Hematopoietic multipotent progenitor cell treated with erythropoietin and hydrocortisone succinate and interleukin-3 and kit ligand, for 6 days (in vitro differentiated cells): ENCODE results near the gene SNRPB.

Experiments used
- DNase-seq: peaks from one replicate; pipeline ENCODE4 v3.0.0-alpha.2; 2015

Gene SNRPB

DNA sequence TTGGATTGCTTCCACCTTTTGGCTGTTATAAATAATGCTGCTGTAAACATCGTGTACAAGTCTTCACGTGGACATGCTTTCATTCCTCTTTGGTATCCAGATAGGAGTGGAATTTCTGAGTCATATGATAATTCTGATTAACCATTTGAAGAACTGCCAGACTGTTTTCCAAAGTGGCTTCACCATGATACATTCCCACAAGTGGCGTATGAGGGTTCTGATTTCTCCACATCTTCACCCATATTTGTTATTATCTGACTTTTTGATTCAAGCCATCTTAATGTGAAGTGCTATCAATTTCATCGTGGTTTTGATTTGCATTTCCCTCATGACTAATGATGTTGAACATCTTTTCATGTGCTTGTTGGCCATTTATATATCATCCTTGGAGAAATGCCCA is 2.9 kb upstream of the SNRPB start:
- DNase-seq, result no peak

DNA sequence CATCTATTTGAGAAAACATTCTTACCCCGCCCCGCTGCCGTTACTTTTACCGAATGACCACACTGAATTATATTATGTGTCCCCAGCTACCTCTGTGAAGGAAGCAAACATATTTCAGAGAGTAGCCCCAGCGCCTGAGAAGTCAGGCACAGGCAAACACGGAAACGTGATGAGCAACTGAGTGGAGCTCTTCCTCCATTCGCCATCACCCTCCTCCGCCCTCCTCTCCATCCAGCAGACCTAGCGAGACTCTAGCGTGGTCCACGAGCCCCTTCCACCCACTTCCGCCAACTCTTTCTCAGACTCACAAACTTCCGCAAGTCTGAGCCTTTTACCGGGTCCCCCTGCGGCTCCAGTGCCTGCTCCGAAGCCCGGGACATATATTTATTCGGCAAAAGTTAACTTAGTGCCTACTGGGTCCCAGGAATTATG is 582 bp downstream of the SNRPB start:
- peak; percentile 84 for DNase-seq

DNA sequence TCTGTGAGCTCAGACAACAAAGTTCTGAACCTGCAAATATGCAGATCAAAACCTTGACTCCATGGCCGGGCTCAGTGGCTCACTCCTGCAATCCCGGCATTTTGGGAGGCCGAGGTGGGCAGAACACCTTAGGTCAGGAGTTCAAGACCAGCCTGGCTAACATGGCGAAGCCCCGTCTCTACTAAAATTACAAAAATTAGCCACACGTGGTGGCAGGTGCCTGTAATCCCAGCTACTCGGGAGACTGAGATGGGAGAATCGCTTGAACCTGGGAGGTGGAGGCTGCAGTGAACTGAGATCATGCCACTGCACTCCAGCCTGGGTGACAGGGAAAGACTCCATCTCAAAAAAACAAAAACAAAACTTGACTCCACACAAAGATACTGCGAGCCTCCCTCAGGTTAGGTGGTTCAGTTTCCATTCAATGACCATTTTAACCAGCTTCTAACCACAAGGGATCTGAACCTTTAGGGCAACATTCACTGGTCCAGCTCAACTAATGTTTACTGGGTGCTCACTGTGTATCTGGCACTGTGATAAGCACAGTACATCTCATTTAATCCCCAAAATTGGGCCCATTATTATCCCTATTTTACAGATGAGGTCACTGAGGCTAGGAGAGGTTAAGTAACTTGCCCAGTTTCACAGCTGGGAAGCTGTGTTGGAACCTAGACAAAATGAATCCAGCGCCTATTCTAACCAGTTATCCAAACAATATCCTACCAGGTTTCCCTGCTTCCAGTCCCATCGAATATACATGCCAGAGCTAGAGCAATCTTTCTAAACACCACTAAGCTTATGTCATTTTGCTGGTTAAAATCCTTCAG is 1.8 kb downstream of the SNRPB start:
- DNase-seq, result no peak

DNA sequence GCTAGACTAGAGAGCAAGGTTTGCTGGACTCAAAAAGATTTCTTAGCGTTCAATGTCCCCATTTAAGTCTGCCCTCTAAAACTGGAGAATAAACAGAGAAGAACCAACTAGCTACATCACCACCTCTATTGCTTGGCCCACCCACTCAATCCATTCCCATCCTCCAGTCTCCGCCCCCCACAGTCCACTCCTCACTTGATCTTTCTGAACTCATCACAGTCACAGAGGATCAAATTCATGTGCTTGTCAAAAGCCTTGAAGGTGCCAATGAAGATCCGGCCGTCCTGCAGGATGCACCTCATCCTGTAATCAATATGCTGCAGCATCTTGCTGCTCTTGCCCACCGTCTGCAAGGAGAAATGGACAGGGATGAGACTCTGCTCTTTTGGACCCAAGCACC is 3.2 kb downstream of the SNRPB start:
- DNase-seq, result no peak

DNA sequence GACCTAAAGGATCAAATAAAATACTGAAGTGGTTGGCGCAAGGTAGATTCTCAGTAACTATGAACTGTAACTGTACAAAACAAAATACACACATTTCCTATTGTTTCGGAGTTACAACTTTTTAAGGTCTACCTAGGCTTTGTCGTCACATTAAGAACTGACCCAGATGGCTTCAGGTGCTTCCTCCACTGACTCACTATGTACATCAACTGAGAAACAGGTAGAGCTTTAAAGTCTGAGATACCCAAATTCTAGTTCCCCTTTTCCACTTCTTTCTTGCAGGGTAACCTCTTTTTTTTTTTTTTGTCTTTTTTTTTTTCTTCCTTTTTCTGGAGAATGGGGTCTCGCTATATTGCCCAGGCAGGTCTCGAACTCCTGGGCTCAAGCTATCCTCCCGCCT is 5.5 kb downstream of the SNRPB start:
- no peak for DNase-seq

DNA sequence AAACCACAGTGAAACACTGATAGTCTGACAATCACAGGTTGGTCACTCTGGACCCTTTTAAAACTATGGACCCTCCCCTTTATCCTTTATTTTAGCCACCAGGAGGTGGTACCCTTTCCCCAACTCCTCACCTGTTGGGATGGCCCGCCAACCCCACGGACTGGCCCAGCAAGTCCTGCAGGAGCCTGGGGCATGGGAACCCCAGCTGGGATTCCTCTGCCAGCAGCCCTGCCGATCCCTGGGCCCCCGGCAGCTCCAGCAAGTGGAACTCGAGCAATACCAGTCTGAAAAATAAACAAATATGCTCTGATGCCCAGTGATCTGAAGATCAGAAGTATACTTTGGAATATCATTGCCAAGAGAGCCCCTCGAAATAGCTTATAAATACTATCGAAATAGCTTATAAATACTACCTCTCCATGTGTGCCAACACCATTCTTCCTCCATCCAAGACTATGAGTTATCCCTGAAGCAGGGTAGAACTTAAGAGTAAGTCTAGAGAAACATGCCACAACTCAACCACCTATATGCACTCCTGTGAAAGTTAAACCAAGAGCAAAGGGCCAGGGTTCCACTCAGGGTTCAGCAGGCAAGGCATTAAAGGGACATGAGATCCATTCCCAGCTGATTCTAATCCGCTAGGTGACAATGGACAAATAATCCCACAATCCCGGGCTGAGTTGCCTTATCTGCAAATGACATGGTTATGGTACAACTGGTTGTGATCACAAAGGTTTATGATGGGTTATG is 6.8 kb downstream of the SNRPB start:
- DNase-seq, result no peak

DNA sequence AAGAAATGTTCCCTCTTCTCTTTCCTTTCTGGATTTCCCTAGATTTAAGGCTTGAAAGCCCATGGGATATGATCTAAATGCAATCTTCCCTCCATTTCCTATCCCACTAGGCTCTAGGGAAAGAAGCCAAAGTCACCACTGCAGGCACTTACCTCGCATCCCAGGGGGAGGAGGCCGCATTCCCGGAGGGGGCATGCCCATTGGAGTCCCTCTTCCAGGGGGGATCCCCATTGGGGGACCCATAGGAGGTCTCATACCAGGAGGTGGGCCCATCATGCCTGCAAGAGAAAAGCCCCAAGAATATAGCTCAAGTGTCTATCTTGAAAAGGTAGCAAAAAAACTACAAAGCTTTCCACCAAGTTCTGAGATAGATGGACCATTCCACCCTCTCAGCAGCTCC is 8.1 kb downstream of the SNRPB start:
- DNase-seq, result no peak

DNA sequence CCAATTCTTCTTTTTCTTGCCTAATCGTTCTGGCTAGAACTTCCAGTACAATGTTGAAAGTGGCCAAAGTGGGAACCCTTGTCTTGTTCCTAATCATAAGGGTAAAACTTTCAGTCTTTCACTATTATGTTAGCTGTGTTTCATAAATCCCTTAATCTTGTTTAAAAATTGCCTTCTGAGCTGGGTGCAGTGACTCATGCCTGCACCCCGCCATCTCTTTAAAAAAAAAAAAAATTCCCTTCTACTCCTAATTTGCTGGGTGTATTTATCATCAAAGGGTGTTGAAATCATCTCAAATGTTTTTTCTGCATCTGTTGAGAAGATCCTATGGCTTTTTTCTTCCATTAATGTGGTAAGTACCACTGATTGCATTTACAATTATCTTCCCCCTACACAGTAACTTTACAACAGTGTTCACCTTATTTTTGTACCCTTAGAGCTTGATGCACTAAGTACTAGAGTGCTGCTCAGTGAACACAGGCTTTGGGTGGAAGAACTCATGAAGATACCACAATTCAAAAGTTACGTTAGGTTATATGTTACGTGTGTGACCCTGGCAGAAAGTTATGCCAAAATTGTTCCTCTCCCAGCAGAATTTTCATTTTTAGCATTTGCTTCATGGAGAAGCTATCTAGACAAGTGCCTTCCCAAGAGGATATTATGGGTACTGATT is 9.7 kb downstream of the SNRPB start:
- no peak for DNase-seq

DNA sequence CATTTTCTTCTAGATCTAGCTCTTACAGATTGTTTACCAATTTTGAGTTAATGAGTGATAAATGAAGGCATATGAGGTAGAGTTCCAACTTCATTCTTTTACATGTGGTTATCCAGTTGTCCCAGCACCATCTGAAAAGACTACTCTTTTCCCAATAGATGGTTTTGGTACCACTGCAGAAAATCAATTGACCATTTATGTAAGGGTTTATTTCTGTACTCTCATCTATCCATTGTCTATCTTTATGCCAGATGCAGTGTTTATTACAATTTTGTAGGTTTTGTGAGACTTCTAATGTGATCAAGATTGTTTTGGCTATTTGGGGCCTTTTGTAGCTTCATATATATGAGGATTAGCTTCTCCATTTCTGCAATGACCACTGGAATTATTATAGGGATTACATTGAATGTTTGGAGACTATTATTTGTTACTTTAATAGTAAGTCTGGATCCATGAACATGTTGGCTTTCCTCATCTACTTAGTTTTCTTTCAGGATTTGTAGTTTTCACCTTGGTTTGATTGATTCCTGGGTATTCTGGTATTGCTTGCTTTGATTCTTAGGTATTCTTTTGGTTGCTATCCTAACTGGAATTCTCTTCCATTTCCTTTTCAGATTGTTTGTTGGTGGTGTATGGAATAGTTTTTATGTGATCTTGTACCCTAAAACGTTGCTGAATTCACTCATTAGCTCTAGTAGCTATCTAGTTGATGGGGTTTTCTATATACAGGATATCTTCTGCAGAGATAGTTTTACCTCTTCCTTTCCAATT is 10.4 kb downstream of the SNRPB start:
- DNase-seq, result no peak

DNA sequence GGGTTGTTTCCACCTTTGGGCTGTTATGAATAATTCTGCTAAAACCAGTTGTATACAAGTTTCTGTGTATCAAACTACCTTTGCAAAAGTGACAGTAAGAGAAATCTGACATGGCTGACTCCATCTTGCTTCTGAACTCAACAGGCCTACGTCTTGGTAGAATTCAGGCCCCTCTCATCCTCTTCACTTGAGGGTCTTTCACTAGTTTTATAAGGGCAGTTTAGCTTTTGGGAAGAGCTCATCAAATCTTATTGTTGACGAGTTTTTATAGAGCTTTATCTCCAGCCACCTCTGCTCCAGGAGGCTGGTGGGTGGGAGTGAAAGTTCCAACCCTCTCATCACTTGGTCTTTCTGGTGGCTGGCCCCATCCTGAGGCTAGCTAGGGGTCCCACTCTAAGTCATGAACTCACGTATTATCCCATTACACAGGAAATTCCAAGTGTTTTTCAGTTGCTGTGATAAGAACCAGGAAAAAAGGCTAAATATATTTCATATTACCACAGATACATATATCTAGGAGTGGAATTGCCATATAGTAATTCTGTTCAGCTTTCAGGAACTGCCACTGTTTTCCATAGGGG is 11.6 kb downstream of the SNRPB start:
- DNase-seq, result no peak

DNA sequence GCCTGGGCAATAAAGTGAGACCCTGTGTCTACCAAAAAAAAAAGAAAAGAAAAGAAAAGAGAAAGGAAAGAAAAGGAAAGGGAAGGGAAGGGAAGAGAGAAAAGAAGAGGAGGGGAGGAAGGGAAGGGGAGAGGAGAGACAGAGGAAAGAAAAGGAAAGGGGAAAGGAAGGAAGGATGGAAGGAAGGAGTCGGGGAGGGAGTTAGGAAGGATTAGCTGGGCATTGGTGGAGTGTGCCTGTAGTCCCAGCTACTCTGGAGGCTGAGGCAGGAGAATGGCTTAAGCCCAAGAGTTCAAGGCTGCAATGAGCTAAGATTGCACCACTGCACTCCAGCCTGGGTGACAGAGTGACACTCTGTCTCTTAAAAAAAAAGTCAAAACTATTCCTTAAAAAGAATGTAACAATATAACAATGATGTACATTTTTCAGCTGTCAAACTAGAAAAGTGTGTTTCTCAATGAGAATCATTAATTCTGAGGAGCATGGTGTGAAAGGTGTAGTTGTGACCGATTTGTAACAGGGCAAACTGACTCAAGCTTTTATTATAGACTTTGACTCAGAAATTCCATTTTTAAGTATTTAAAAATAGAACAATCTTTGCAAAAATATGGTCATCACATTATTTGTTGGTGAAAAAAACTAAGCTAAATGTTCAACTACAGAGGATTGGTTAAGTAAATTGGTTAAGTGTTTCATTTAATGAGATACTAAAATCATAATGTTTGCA is 14.7 kb downstream of the SNRPB start:
- DNase-seq, result no peak

DNA sequence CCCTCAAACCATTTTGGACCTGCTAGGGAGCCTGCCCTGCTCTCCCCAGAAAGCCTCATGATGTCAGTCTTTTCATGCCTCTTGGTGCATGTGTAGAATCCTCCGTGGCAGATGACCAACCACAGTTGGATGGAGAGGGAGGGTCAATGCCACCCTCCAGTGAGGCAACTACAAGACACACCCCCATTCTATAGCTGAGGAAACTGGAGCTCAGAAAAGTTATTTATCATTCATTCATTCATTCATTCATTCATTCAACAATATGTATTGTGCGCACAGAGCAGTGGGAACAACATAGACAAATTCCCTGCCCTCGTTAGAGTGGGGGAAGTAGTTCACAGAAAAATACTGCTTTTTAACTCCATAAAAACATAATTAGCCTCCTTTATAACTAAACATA is 16.8 kb downstream of the SNRPB start:
- DNase-seq, result no peak

DNA sequence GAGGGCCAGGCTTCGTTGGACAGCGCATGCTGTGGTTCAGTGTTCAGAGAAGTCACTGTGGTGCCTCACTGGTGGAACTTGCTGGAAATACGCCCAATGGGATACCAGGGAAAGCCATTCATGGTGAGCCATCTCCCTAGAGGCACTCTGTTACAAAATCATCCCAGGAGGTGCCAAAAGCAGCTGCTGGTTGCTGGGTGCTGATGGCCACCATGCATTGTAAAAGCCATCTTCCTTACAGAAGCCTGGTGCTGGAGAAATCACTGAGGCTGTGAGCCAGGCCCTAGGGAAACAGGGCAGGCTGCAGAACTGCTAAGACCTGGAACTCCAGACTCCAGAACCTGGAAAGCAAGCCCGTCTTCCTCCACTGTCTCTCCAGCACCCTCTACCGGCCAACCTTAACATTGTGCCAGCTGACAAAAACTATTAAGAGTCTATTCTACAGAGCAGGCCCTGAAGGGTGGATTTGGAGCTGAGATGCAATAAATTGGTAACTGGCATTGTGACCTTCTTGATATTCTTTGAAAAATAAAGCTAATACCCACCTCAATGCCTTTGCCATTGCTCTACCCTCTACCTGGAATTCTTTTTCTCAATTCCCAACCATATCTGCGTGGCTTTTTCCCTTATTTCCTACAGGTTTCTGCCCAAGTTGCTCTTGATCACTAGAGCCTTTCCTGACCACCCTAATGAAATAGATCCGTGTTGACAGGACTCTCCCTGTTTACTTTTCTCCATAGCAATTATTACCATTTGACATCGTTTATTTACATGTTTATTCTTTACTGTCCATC is 18.5 kb downstream of the SNRPB start:
- peak; percentile 82 for DNase-seq

DNA sequence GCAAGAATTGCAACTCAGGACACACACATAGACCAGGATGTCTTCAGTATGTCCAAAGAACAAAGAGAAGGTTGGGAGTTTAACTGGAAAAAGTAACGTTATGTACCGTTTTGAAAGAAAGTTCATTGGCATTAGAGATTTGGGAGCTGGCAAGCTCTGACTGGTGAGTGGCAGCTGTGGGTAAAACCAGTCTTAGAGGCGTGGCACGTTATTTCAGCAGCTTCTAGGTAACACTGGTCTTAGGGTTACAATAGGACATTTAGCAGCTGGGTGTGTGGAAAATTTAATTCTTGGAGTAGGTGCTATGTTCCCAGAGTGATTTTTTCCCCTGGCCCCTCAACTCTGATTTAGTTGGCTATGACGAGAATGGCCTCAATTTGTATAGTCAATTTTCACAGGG is 19.2 kb downstream of the SNRPB start:
- DNase-seq, result no peak

DNA sequence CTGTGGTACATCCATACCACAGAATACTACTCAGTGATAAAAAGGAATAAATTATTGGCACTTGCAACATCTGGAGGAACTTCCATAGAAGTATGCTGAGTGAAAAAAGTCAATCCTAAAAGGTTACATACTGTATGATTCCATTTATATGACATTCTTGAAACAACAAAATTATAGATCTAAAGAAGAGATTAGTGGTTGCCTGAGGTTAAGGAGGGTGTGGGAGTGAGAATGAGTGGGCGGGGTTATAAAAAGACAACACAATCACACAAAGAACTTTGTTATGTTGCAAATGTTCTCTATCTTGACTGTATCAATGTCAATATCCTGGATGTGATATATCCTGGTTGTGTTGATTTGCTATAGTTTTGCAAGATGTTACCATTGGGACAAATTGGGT is 21.2 kb downstream of the SNRPB start:
- no peak for DNase-seq

DNA sequence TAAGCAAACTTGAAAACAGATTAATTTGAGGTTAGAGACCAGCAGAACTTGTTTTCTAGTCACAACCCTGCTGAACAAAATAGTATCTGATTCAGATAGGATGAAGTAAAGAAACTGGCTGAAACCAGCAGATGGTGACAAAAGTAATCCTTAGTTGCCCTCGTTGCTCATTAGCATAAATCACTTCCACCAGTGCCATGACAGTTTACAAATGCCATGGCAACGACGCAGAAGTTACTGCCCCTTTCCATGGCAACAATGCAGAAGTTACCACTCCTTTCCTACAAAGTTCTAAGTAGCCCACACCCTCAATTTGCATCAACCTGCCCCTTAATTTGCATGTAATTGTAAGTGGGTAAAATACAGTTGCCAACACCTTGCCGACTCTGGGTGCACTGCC is 23.7 kb downstream of the SNRPB start:
- no peak for DNase-seq

DNA sequence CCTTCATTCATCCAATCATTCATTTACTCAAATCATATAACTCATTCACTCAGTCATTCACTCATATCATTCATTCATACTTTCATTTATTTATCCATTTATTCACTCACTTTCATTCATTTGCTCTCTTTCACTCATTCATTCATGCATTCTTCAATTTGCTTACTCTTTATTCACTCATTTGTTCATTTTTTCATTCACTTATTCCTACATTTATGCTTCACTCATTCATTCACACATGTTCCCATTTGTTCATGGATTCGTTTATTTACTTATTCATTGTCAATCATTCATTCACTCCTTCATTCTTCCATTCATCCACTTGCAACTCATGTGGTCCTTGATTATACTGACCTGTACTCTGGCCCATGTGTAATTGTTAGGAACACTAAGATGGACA is 39.4 kb downstream of the SNRPB start:
- DNase-seq, result no peak

DNA sequence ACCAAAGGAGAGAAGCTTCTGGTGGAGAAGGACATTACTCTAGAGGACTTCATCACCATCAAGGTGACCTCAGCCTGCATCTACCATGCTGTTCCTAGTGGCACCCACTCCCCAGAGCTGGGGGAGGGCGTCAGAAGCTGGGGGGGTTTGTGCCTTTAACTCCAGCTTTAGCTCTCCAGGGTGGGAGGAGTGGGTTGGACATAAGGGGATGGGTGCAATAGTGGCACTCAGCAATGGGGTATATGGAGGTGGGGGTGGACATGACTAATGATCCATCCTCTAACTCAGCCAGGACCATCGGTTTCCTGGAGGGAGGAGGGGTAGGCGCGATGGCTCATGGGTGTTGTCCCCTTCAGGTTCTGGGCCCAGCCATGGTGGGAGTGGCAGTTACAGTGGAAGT is 40.1 kb downstream of the SNRPB start:
- DNase-seq, result no peak

DNA sequence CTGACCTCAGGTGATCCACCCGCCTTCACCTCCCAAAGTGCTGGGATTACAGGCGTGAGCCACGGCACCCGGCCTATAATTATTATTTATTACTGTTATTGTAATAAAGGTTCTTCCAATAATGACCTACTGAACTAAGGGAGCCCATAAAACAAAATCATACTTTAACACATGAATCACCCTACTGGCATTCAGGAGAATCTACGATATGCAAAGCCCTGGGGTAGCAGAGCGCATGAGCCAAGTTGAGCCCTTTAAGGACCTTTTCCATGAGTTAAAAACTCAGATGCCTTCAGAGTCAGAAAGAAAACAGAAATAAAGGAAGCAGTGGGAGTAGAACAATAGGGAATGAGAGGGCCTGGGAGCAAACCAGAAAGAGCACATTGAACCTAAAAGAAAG is 41.5 kb downstream of the SNRPB start:
- DNase-seq, result no peak

DNA sequence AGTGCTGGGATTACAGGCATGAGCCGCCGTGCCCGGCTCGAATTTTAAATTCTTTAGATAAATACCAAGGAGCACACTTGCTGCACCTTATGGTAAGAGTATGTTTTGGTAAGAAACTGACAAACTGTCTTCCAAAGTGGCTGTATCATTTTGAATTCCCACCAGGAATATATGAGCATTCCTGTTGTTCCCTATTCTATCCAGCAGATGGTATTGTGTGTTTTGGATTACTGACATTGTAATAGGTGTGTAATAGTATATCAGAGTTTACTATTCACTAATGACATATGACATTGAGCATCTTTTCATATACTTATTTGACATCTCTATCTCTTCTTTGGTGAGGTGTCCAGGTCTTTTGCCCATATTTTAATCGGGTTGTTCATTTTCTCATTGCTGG is 49.3 kb downstream of the SNRPB start:
- no peak for DNase-seq

DNA sequence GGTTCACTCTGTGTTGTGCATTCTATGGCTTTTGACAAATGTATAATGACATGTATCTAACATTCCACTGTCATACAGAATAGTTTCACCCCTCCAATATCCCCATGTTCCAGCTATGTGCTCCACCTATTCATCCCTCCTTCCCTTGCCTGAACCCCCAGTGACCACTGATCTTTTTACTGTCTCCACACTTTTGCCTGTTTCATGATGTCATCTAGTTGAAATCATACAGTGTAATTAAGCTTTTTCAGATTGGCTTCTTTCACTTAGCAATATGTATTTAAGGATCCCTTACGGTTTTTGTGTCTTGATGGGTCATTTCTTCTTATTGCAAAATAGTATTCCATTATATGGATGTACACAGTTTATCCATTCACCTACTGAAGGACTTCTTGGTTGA is 50.1 kb downstream of the SNRPB start:
- DNase-seq, result no peak
